Stomach smooth muscle (tissue), 2 donors: ENCODE measurements around the gene SMAGP.

ENCODE experiments used
- H3K27ac ChIP-seq: one replicate; pipeline ENCODE4 v1.7.0; 2013; ENCODE audit warnings: mild to moderate bottlenecking, low read length, inconsistent platforms
- H3K27me3 ChIP-seq, 2 donors: one replicate each; pipeline ENCODE4 v1.7.0; 2013; ENCODE audit warnings: low read length in 2 of 2; ENCODE audit not compliant: insufficient read depth in 2 of 2, control insufficient read depth in 1 of 2
- H3K36me3 ChIP-seq, 2 donors: one replicate each; pipeline ENCODE4 v1.7.0; 2013; ENCODE audit warnings: low read length in 2 of 2; ENCODE audit not compliant: control insufficient read depth in 2 of 2, insufficient read depth in 2 of 2
- H3K4me1 ChIP-seq: one replicate; pipeline ENCODE4 v1.7.0; 2013; ENCODE audit warnings: low read length; ENCODE audit not compliant: control insufficient read depth, insufficient read depth
- H3K4me3 ChIP-seq, 2 donors: one replicate each; pipeline ENCODE4 v1.7.0; 2013; ENCODE audit warnings: low read length in 2 of 2
- H3K9ac ChIP-seq, 2 donors: one replicate each; pipeline ENCODE4 v1.7.0; 2013; ENCODE audit warnings: low read length in 2 of 2, mild to moderate bottlenecking in 1 of 2
- H3K9me3 ChIP-seq, 2 donors: one replicate each; pipeline ENCODE4 v1.7.0; 2013; ENCODE audit warnings: low read length in 2 of 2; ENCODE audit not compliant: control insufficient read depth in 2 of 2
- donor health status: healthy.
- donor health status: Pancreatic carcinoma.

Gene SMAGP

GRCh38 chr12:51209259-51209658 lies 61.0 kb downstream of the SMAGP start:
- H3K4me3 ChIP-seq: no peak overlapping the region
- no peaks in the 10 kb centered on the region for H3K4me1 ChIP-seq
- H3K9ac ChIP-seq: no peak overlapping the region
- H3K36me3 ChIP-seq: peaks cover 3 to 12% of the 10 kb centered on the region in 2 donors
- H3K9me3 ChIP-seq: no peaks in the 10 kb centered on the region
- no peak overlapping the region for H3K27ac ChIP-seq
- no peaks in the 10 kb centered on the region for H3K27me3 ChIP-seq

GRCh38 chr12:51208016-51208660 lies 62.1 kb downstream of the SMAGP start:
- H3K36me3 ChIP-seq: peaks cover 3 to 20% of the 10 kb centered on the region in 2 donors
- H3K9me3 ChIP-seq: no peaks in the 10 kb centered on the region
- H3K9ac ChIP-seq: no peak overlapping the region

GRCh38 chr12:51205350-51205749 lies 64.9 kb downstream of the SMAGP start:
- Histone ChIP-seq H3K27ac (no peak overlapping the region), H3K9ac (no peak overlapping the region)

More at GRCh38 chr12:51208016-51208660, 62.1 kb downstream of the SMAGP start:
- no peak overlapping the region for H3K27ac ChIP-seq
- H3K27me3 ChIP-seq: no peaks in the 10 kb centered on the region
- no peaks in the 10 kb centered on the region for H3K4me1 ChIP-seq
- H3K4me3 ChIP-seq: no peak overlapping the region

GRCh38 chr12:51202718-51203117 lies 67.5 kb downstream of the SMAGP start:
- no peak overlapping the region for H3K4me3 ChIP-seq

More at GRCh38 chr12:51205350-51205749, 64.9 kb downstream of the SMAGP start:
- H3K36me3 ChIP-seq: peaks cover 3 to 15% of the 10 kb centered on the region in 2 donors
- H3K4me1 ChIP-seq: no peaks in the 10 kb centered on the region
- H3K27me3 ChIP-seq: no peaks in the 10 kb centered on the region
- no peaks in the 10 kb centered on the region for H3K9me3 ChIP-seq
- no peak overlapping the region for H3K4me3 ChIP-seq

GRCh38 chr12:51200806-51201205 lies 69.4 kb downstream of the SMAGP start:
- Histone ChIP-seq H3K27ac (no peak overlapping the region), H3K4me3 (no peak overlapping the region), H3K36me3 (peaks cover 7 to 20% of the 10 kb centered on the region in 2 donors), H3K4me1 (no peaks in the 10 kb centered on the region), H3K27me3 (no peaks in the 10 kb centered on the region), H3K9me3 (no peaks in the 10 kb centered on the region), H3K9ac (no peak overlapping the region)

More at GRCh38 chr12:51202718-51203117, 67.5 kb downstream of the SMAGP start:
- Histone ChIP-seq H3K9ac (no peak overlapping the region), H3K4me1 (no peaks in the 10 kb centered on the region), H3K27ac (no peak overlapping the region), H3K9me3 (no peaks in the 10 kb centered on the region), H3K36me3 (peaks cover 2 to 20% of the 10 kb centered on the region in 2 donors), H3K27me3 (no peaks in the 10 kb centered on the region)

GRCh38 chr12:51200156-51200555 lies 70.1 kb downstream of the SMAGP start:
- no peaks in the 10 kb centered on the region for H3K27me3 ChIP-seq
- peaks cover 7 to 22% of the 10 kb centered on the region in 2 donors for H3K36me3 ChIP-seq
- H3K4me3 ChIP-seq: no peak overlapping the region
- no peaks in the 10 kb centered on the region for H3K4me1 ChIP-seq
- no peaks in the 10 kb centered on the region for H3K9me3 ChIP-seq
- H3K9ac ChIP-seq: no peak overlapping the region
- H3K27ac ChIP-seq: no peak overlapping the region

- Histone ChIP-seq H3K27ac (no peak overlapping the region), H3K27me3 (no peaks in the 10 kb centered on the region), H3K4me3 (no peak overlapping the region), H3K4me1 (no peaks in the 10 kb centered on the region), H3K9me3 (no peaks in the 10 kb centered on the region), H3K36me3 (peaks cover 10 to 22% of the 10 kb centered on the region in 2 donors), H3K9ac (no peak overlapping the region)
Measured at GRCh38 chr12:51199366-51199945, 70.8 kb downstream of the SMAGP start.

GRCh38 chr12:51198568-51199365 lies 71.4 kb downstream of the SMAGP start:
- H3K27me3 ChIP-seq: no peaks in the 10 kb centered on the region
- H3K9me3 ChIP-seq: no peaks in the 10 kb centered on the region
- H3K27ac ChIP-seq: no peak overlapping the region
- H3K4me3 ChIP-seq: no peak overlapping the region
- no peak overlapping the region for H3K9ac ChIP-seq
- H3K36me3 ChIP-seq: peaks cover 10 to 20% of the 10 kb centered on the region in 2 donors
- H3K4me1 ChIP-seq: no peaks in the 10 kb centered on the region

GRCh38 chr12:51197736-51198567 lies 72.3 kb downstream of the SMAGP start:
- no peak overlapping the region for H3K4me3 ChIP-seq
- no peaks in the 10 kb centered on the region for H3K9me3 ChIP-seq
- peaks cover 10 to 13% of the 10 kb centered on the region in 2 donors for H3K36me3 ChIP-seq
- H3K27ac ChIP-seq: no peak overlapping the region
- no peaks in the 10 kb centered on the region for H3K4me1 ChIP-seq
- H3K9ac ChIP-seq: no peak overlapping the region
- no peaks in the 10 kb centered on the region for H3K27me3 ChIP-seq

GRCh38 chr12:51196547-51196946 lies 73.7 kb downstream of the SMAGP start:
- no peaks in the 10 kb centered on the region for H3K9me3 ChIP-seq
- peaks cover 15 to 18% of the 10 kb centered on the region in 2 donors for H3K36me3 ChIP-seq
- H3K4me3 ChIP-seq: no peak overlapping the region
- H3K4me1 ChIP-seq: no peaks in the 10 kb centered on the region
- H3K9ac ChIP-seq: no peak overlapping the region
- no peaks in the 10 kb centered on the region for H3K27me3 ChIP-seq
- no peak overlapping the region for H3K27ac ChIP-seq
